Stimulated activated naive CD8-positive, alpha-beta T cell treated with anti-CD3 and anti-CD28 coated beads, Interleukin-15, Interleukin-2, amounts not matched to agents 100 ng/mL and 50 ng/mL, for 24 hours (primary cell): Measurements from ENCODE around the gene MEI1.

Source experiments
- H3K27ac Mint-ChIP-seq: one replicate; pipeline ENCODE4 v1.8.0; 2021; ENCODE audit warnings: mild to moderate bottlenecking, mixed read lengths
- H3K27me3 Mint-ChIP-seq: one replicate; pipeline ENCODE4 v1.8.0; 2021; ENCODE audit warnings: mixed read lengths
- H3K36me3 Mint-ChIP-seq: one replicate; pipeline ENCODE4 v1.8.0; 2021; ENCODE audit warnings: low read depth, mixed read lengths
- H3K4me1 Mint-ChIP-seq: one replicate; pipeline ENCODE4 v1.8.0; 2021; ENCODE audit warnings: low read depth, mixed read lengths
- H3K4me3 Mint-ChIP-seq: one replicate; pipeline ENCODE4 v1.8.0; 2021; ENCODE audit warnings: mild to moderate bottlenecking, mixed read lengths
- H3K9me3 Mint-ChIP-seq: one replicate; pipeline ENCODE4 v1.8.0; 2021; ENCODE audit warnings: mixed read lengths

Gene MEI1

DNA sequence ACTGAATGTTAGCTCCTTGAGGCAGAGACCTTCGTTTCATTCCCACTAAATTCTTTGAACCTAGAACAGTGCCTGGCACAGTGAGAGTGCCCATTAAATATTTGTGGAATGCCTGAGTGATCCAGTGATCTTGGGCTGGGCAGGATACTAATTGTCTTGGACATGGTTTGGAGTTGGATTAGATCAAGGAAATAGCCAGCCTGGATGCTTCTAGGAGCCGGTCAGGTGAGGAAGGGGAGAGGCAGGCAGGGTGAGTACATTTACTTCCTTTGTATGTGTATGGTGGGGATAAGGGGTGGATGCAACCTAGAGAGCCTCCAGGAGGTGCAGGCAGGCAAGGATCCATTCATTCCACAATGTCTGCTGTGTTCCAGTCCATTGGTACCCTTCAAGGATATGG is 137.2 kb downstream of the MEI1 start:
- H3K4me1 Mint-ChIP-seq: peaks cover 72% of the 10 kb centered on the region
- H3K27ac Mint-ChIP-seq: peak overlapping the region; percentile 41
- no peak overlapping the region for H3K4me3 Mint-ChIP-seq
- no peaks in the 10 kb centered on the region for H3K27me3 Mint-ChIP-seq
- peaks cover 67% of the 10 kb centered on the region for H3K36me3 Mint-ChIP-seq
- no peaks in the 10 kb centered on the region for H3K9me3 Mint-ChIP-seq

DNA sequence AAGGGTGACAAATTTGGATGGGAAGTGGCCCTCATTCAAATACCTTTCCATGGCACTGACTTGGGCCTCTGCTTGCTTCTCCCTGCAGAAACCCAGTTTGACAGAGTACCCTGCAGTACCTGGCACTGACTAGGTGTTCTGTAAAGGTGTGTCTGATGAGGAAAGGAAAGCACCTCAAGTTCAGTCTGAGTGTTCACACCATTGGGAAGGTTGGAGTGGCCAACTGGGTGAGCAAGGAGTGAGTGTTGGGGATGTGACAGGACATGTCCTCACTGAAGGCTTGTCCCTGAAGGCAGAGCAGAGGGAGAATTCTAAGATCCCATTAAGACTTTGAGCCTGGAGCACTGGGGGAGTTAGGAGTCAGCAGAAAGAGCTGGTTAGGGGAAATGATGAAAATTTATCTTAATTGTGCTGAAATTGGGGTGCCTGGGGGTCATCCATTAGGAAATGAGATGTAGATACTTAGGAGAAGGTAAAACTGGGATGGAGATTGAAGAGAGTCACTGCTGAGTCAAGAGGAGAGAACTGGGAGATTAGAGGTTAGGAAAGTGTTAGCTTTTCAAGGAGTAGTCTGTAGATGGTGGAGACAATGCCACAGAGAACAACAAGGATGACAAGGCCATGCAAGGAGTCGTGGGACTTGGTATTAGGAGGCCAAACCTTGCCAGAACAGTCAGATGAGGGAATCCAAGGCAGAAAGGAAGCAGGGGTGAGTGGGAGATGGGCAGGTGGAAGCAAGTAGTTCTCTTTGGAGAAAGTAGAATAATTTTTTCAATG is 139.7 kb downstream of the MEI1 start:
- Mint-ChIP-seq H3K4me3 (no peak overlapping the region), H3K27me3 (no peaks in the 10 kb centered on the region), H3K27ac (peak overlapping the region; percentile 61), H3K4me1 (peaks cover 83% of the 10 kb centered on the region), H3K36me3 (peaks cover 72% of the 10 kb centered on the region), H3K9me3 (no peaks in the 10 kb centered on the region)

DNA sequence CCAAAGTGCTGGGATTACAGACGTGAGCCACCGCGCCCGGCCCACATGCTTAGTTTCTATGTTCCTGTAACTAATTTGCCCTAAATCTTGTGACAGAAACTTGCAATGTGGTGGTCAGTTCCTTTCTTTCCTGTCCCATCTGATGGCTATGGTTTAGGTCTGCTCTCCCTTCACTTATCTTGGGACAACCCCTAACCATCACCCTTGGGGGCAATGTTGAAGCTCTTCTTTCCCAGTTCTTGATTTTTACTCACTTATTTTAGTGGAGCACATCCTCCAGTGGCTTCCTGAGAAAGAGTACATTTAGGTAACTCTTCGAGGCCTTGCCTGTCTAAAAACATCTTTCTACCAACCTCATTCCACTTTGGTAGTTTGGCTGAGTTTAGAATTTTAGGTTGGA is 140.9 kb downstream of the MEI1 start:
- peaks cover 87% of the 10 kb centered on the region for H3K4me1 Mint-ChIP-seq
- peaks cover 65% of the 10 kb centered on the region for H3K36me3 Mint-ChIP-seq
- H3K27ac Mint-ChIP-seq: no peak overlapping the region
- H3K4me3 Mint-ChIP-seq: no peak overlapping the region
- no peaks in the 10 kb centered on the region for H3K9me3 Mint-ChIP-seq
- no peaks in the 10 kb centered on the region for H3K27me3 Mint-ChIP-seq

DNA sequence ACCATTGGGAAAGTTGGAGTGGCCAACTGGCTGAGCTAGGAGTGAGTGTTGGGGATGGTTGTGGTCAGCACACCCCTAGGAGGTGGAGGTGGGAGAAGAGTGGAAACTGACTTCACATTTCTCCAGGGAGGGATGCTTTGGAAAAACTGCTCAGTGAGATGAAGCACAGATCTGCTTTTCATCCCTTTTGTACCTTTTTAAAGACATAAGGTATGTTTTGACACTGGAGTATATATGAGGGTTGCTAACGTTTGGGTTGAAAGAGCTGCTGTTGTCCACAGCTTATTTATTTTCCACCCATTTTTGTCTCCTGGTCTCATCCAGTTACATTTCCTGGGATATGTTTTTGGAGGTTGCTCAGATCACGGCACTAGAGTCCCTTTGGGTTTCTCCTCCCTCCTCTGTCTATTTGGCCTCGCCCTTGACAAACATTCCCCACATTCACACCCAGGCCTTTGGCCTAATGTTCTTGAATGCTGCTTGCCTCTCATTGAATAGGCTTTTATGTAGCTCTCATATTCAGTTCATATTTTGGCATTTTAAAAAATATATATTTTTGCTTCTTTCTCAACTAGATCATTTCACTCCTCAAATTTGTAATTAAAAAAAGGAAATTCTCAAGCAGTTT is 141.9 kb downstream of the MEI1 start:
- Mint-ChIP-seq H3K9me3 (no peaks in the 10 kb centered on the region), H3K4me3 (no peak overlapping the region), H3K4me1 (peaks cover 89% of the 10 kb centered on the region), H3K27ac (no peak overlapping the region), H3K27me3 (no peaks in the 10 kb centered on the region), H3K36me3 (peaks cover 59% of the 10 kb centered on the region)

DNA sequence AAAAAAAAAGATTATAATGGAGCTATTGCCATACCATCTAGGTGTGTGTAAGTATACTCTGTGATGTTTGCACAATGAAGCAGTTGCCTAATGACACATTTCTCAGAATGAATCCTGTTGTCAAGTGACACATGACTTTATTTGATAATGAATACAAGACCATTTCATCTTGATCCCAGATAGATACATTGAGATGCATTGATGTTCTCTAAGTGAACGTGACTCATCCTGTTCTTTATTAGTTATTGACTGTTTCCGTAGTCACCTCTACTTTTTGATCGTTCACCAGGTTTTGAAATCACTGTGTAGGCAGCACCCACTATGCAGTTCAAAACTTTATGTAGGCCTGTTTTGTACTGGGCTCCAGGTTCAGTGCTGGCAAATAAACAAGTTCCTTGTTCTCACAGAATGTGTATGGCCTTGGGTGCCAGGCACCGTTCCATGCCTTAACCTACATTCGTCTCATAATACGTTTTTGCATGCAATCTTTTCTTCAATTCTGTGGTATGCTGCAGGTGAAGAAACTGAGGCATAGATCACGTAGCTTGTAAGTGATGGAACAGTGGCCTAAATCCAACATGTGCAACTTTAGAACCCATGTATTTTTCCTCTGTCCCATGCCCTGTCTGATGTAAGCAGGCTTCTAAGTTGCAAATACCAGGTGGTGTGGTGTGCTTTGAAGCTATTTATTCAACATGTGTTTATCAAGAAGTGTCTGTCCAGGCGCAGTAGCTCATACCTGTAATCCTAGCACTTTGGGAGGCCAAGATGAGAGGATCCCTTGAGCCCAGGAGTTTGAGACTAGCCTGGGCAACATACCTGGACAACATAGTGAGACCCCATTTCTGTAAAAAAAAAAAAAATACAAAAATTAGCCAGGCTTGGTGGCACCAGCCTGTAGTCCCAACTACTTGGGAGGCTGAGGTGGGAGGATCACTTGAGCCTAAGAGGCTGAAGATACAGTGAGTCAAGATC is 144.0 kb downstream of the MEI1 start:
- no peaks in the 10 kb centered on the region for H3K9me3 Mint-ChIP-seq
- H3K4me1 Mint-ChIP-seq: peaks cover 89% of the 10 kb centered on the region
- peak overlapping the region; percentile 32 for H3K4me3 Mint-ChIP-seq

DNA sequence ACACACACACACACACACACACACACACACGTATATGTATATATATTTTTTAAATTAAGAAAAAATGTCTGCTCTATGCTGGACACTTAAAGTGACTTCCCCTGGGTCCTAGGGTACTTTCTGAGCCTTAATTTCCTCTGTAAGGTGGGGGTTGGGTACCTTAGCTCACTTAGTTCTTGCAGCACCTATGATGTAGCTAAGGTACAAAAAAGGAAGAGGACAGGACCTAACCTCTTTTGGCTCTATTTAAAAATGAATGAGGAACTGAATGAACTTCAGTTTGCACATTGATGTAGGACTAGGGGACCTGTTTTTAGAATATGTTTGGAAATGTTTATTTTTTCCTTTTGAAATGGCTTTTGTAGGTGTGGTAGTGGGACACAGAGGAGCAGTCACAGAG is 144.7 kb downstream of the MEI1 start:
- Mint-ChIP-seq H3K36me3 (peaks cover 41% of the 10 kb centered on the region), H3K27ac (peak overlapping the region; percentile 53), H3K9me3 (no peaks in the 10 kb centered on the region), H3K4me1 (peaks cover 89% of the 10 kb centered on the region), H3K27me3 (no peaks in the 10 kb centered on the region), H3K4me3 (no peak overlapping the region)

More for the DNA sequence above, 144.0 kb downstream of the MEI1 start:
- no peaks in the 10 kb centered on the region for H3K27me3 Mint-ChIP-seq
- peaks cover 43% of the 10 kb centered on the region for H3K36me3 Mint-ChIP-seq
- peak overlapping the region; percentile 46 for H3K27ac Mint-ChIP-seq

DNA sequence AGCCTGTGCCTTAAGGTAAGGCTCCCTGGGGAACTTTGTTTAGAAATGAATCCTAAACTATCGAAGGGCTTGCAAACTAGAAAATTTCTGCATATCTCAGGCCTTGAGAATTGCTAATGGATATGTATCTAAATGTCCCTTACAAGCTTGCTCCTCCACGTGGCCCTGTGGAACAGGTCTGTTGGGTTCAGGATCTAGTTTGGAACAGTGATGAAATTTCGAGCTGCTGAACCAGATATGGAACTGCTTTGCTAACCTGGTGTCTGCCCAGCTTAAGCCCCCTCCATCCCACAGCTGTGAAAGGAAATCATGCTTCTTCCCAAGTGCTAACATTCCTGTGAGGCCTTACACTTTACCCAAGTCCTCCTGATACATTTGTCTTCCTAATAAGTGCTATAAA is 145.2 kb downstream of the MEI1 start:
- peaks cover 89% of the 10 kb centered on the region for H3K4me1 Mint-ChIP-seq
- H3K27ac Mint-ChIP-seq: no peak overlapping the region
- no peak overlapping the region for H3K4me3 Mint-ChIP-seq
- H3K9me3 Mint-ChIP-seq: no peaks in the 10 kb centered on the region
- H3K27me3 Mint-ChIP-seq: no peaks in the 10 kb centered on the region
- peaks cover 39% of the 10 kb centered on the region for H3K36me3 Mint-ChIP-seq

DNA sequence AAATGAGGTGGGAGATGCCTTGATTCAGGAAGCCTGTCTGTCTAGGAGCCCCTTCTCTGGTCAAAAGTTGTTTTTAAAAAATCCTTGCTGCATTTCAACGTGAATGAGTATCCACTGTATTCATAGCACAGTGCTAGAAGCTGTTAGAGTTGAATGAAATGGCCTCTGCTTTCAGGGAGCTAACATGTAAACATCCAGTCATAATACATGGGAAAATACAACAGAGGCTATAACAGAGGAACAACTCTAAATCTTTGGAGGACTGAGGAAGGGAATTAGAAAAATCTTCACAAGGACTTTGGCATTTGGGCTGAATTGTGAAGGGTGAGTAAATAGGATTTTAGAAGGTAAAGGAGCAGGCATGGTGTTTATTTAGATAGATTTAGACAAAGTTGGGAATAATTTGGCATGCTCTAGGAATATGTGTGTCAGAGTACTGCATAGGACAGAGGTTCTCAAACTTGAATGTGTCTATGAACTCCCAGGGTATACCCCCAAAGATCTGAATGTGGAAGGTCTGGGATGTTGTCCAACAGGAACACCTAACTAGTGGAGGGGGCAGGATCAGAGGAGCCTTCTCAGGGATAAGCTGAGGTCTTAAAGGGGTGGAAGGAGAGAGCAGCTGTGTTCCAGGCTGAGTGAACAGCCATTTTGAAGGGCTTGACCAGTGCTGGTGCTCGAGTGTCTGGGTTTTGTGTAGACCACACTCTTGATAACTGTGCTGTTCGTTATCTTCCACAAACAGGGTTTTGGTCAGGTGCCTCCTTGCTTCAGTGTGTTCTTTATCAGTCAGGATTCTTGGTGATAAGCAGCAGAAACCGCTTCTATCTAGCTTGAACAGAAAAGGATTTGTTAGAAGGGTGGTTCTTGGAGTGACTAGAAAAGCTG is 146.3 kb downstream of the MEI1 start:
- no peaks in the 10 kb centered on the region for H3K9me3 Mint-ChIP-seq
- no peak overlapping the region for H3K4me3 Mint-ChIP-seq
- peaks cover 34% of the 10 kb centered on the region for H3K36me3 Mint-ChIP-seq
- no peaks in the 10 kb centered on the region for H3K27me3 Mint-ChIP-seq
- H3K27ac Mint-ChIP-seq: peak overlapping the region; percentile 27
- peaks cover 92% of the 10 kb centered on the region for H3K4me1 Mint-ChIP-seq

DNA sequence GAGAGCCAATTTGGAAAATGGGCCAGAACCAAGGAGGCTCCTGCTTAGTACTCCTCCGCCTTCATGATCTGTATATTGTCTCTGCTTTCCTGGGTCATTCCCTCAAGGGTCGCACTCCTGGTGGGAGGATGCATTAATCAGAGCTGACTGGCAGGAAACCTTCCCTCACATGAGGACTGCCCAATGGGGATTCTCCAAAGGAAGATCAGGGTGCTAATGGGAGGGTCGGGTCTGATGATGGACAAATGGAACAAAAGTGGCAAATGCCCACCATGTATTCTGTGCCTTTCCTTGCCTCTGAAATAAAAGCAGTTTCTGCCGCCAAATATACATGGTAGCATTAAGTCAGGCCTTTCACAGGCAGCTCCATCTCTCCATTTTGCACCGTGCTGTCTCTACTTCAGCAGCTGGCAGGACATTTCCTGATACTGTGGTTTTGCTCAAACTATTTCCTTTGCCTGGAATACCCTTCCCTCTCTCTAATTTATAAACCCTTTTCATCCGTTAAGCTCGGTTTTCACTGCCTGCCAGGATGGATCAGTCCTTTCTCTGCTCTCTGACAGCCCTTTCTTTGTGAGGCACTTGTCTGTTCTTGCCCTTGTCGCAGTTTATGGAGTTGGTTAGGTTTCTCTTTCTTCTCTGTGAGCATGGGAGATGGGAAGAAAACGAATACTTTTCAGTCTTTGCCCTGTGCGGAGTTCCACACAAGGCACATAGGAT is 147.1 kb downstream of the MEI1 start:
- Mint-ChIP-seq H3K27me3 (no peaks in the 10 kb centered on the region), H3K4me1 (peaks cover 84% of the 10 kb centered on the region), H3K4me3 (no peak overlapping the region), H3K36me3 (peaks cover 26% of the 10 kb centered on the region), H3K9me3 (no peaks in the 10 kb centered on the region), H3K27ac (no peak overlapping the region)

DNA sequence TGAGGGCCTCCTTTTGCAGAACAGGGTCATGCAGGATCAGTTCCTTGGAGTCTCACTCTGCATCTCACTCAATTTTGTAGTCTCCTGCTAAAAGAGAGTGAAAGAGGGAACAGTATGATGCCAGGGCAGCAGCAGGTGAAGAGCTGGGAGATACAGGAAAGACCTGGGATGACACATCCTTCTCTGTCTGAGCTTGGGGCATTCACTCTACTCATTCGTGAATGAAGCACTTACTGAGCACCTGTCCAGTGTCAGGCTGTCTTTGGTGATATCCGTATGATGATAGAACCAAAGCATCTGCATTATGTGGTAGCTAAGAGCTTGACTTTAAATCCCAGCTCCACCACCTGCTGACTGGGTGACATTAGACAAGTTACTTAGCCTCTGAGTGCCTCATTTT is 148.0 kb downstream of the MEI1 start:
- Mint-ChIP-seq H3K27me3 (no peaks in the 10 kb centered on the region), H3K9me3 (no peaks in the 10 kb centered on the region), H3K36me3 (peaks cover 21% of the 10 kb centered on the region), H3K4me3 (no peak overlapping the region), H3K27ac (peak overlapping the region; percentile 29), H3K4me1 (peaks cover 79% of the 10 kb centered on the region)

DNA sequence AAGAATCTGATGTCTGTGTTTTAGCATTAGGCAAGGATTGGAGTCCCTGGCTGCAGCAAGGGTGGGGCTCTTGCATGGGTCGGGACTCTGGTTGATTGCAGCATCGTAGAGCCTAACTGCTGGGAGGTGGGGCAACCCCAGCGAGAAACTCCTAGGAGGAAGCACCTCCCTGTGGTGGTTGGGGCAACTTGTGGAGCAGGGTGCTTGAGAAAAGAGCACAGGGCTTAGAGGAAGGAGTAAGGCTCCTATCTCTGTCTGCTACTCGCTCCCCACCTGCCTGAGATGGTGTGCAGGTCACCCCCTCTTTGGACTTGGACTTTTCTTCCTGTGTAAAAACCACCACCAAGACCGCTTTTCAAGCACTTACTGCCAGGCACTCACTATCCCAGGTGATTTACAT is 149.2 kb downstream of the MEI1 start:
- Mint-ChIP-seq H3K27ac (no peak overlapping the region), H3K27me3 (no peaks in the 10 kb centered on the region), H3K9me3 (no peaks in the 10 kb centered on the region), H3K4me1 (peaks cover 76% of the 10 kb centered on the region), H3K4me3 (no peak overlapping the region), H3K36me3 (peaks cover 19% of the 10 kb centered on the region)
